Endothelial cell of umbilical vein (primary cell): Measurements from ENCODE around the gene NFKB2. TPM values are rescaled to one million over a fixed set of nuclear protein-coding genes. Genes with fewer than 3 reads are reported as not detected.

Source experiments
- BruUV-seq: library from RNA; stranded (reverse); fragments of 400-500 nt; replicated peaks from 2 replicates; lab custom pipeline; 2021; lab: Mats Ljungman, UMichigan
- CTCF ChIA-PET: fragments of 300-600, 350-600 bp; sonication (Branson Sonifier 250); formaldehyde crosslinking; loops from one replicate; lab custom pipeline; 2021; ENCODE audit warnings: antibody characterized with exemption, inconsistent platforms; lab: Charles Lee
- POLR2A ChIA-PET: fragments of 300-600, 350-600 bp; sonication (Branson Sonifier 250); formaldehyde crosslinking; loops from one replicate; lab custom pipeline; 2021; ENCODE audit warnings: antibody characterized with exemption, inconsistent platforms; lab: Charles Lee
- DNase-seq: peaks from one replicate; pipeline ENCODE4 v3.0.0-alpha.2; 2011; ENCODE audit warnings: low read depth, low spot score
- FAIRE-seq: peaks from 2 replicates; lab custom pipeline; 2011; peaks lifted over from hg19 to GRCh38; lab: Jason Lieb, UNC
- H2AFZ ChIP-seq: 2 replicates; pipeline ENCODE4 v1.6.0; 2012; ENCODE audit warnings: low read depth, low read length, control low read depth, inconsistent platforms
- H3K27ac ChIP-seq: 2 replicates; pipeline ENCODE4 v1.5.1; 2011; ENCODE audit warnings: low read depth, mild to moderate bottlenecking, control low read depth, low read length, moderate library complexity; ENCODE audit not compliant: insufficient read depth
- H3K27me3 ChIP-seq, 2 experiments: 2 replicates each; pipeline versions ENCODE4 v1.6.0 to v1.6.1; 2011; ENCODE audit warnings: low read length in 2 of 2, mixed read lengths in 1 of 2; ENCODE audit not compliant: control insufficient read depth in 2 of 2, insufficient read depth in 2 of 2
- H3K36me3 ChIP-seq, 2 experiments: 2 replicates in 1 of 2; 3 replicates in 1 of 2; pipeline ENCODE4 v1.5.1; 2011; ENCODE audit warnings: low read length in 2 of 2, mild to moderate bottlenecking in 1 of 2, moderate library complexity in 1 of 2; ENCODE audit not compliant: control insufficient read depth in 2 of 2, insufficient read depth in 2 of 2; ENCODE audit errors: extremely low read depth in 1 of 2
- H3K4me1 ChIP-seq: 3 replicates; pipeline ENCODE4 v1.5.1; 2011; ENCODE audit warnings: mild to moderate bottlenecking, low read length; ENCODE audit not compliant: control insufficient read depth, insufficient read depth; ENCODE audit errors: extremely low read depth
- H3K4me2 ChIP-seq: 2 replicates; pipeline ENCODE4 v1.6.1; 2011; ENCODE audit warnings: low read length, control low read depth, mixed read lengths; ENCODE audit not compliant: insufficient read depth
- H3K4me3 ChIP-seq, 3 experiments: fragments of 200-600 bp in 1 of 3; sonication (generic), shearing (Covaris generic) in 1 of 3; replicated peaks in 1 of 3; 2 replicates each; pipeline ENCODE4 v1.5.1; 2011 to 2016; ENCODE audit warnings: control low read depth in 3 of 3, low read length in 3 of 3, mild to moderate bottlenecking in 2 of 3, inconsistent platforms in 1 of 3, low read depth in 1 of 3, moderate library complexity in 1 of 3; ENCODE audit not compliant: insufficient read depth in 1 of 3
- H3K79me2 ChIP-seq: 2 replicates; pipeline ENCODE4 v1.6.0; 2012; ENCODE audit warnings: low read length, inconsistent platforms; ENCODE audit not compliant: control insufficient read depth, insufficient read depth
- H3K9ac ChIP-seq: replicated peaks from 2 replicates; pipeline ENCODE3; 2011; ENCODE audit warnings: low read length, control low read depth; ENCODE audit not compliant: insufficient read depth; ENCODE audit errors: extremely low read depth
- H3K9me1 ChIP-seq: replicated peaks from 3 replicates; pipeline ENCODE4 v1.6.0; 2011; ENCODE audit warnings: mild to moderate bottlenecking, low read length; ENCODE audit not compliant: control insufficient read depth, insufficient read depth; ENCODE audit errors: extremely low read depth
- H3K9me3 ChIP-seq: replicated peaks from 2 replicates; pipeline ENCODE4 v1.5.1; 2012; ENCODE audit warnings: low read length, inconsistent platforms; ENCODE audit not compliant: control insufficient read depth, insufficient read depth
- H4K20me1 ChIP-seq: replicated peaks from 2 replicates; pipeline ENCODE3; 2011; ENCODE audit warnings: mild to moderate bottlenecking, low read length; ENCODE audit not compliant: control insufficient read depth, insufficient read depth; ENCODE audit errors: extremely low read depth
- CTCF ChIP-seq, 2 donors: IDR thresholded peaks; 1 replicate in 1 of 2; 2 replicates in 1 of 2; pipeline ENCODE4 v1.5.1; 2011; ENCODE audit warnings: low read length in 2 of 2, mild to moderate bottlenecking in 2 of 2, moderate library complexity in 2 of 2, control low read depth in 1 of 2, inconsistent platforms in 1 of 2, low read depth in 1 of 2; ENCODE audit not compliant: insufficient read depth in 1 of 2; ENCODE audit errors: extremely low read depth in 1 of 2
- EZH2 ChIP-seq: IDR thresholded peaks from 2 replicates; pipeline ENCODE4 v1.6.1; 2012; ENCODE audit warnings: borderline replicate concordance, low read depth, mild to moderate bottlenecking, moderate library complexity, low read length, inconsistent platforms; ENCODE audit not compliant: severe bottlenecking
- FOS ChIP-seq: IDR thresholded peaks from 2 replicates; pipeline ENCODE4 v1.6.1; 2011; ENCODE audit warnings: mild to moderate bottlenecking, low read length, moderate library complexity, borderline replicate concordance; ENCODE audit not compliant: insufficient read depth
- GATA2 ChIP-seq: IDR thresholded peaks from 2 replicates; pipeline ENCODE4 v1.7.0; 2011; ENCODE audit warnings: low read depth, mild to moderate bottlenecking, moderate library complexity, mixed read lengths, low read length; ENCODE audit not compliant: insufficient read length, insufficient read depth
- JUN ChIP-seq: IDR thresholded peaks from 2 replicates; pipeline ENCODE4 v1.6.1; 2011; ENCODE audit warnings: borderline replicate concordance, low read depth; ENCODE audit not compliant: insufficient read length, insufficient read depth
- MAX ChIP-seq: IDR thresholded peaks from 2 replicates; pipeline ENCODE4 v1.6.1; 2011; ENCODE audit not compliant: insufficient read depth, insufficient read length
- MYC ChIP-seq: IDR thresholded peaks from one replicate; pipeline ENCODE4 v1.6.1; 2011; ENCODE audit warnings: mild to moderate bottlenecking, low read depth, low read length
- POLR2A ChIP-seq: IDR thresholded peaks from 2 replicates; pipeline ENCODE4 v1.6.1; 2012; ENCODE audit warnings: low read depth, mild to moderate bottlenecking, control low read depth, low read length
- POLR2AphosphoS5 ChIP-seq: IDR thresholded peaks from 2 replicates; pipeline ENCODE4 v1.6.1; 2012; ENCODE audit warnings: low read depth, mild to moderate bottlenecking, control low read depth, low read length, moderate library complexity; ENCODE audit not compliant: insufficient read depth
- dilution Hi-C: fragments of 300-500 bp; cut with MboI; formaldehyde crosslinking; loops from one replicate; pipeline ENCODE4 v1.15.0; 2019; ENCODE audit warnings: low sequenced_read_pairs; ENCODE audit not compliant: extremely low pct_ligation_motif_present
- intact Hi-C: fragments of 100-400 bp; cut with micrococcal nuclease; formaldehyde crosslinking; loops from one replicate; pipeline ENCODE4 v1.10.0; 2022
- polyA plus RNA-seq, 4 experiments: library from polyadenylated mRNA; depleted of rRNA in 3 of 4; stranded (reverse) in 3 of 4; unstranded in 1 of 4; fragments of >200 nt; gene quantifications; 2 replicates each; pipeline versions ENCODE4 v1.2.1 to v1.2.3, GENCODE V29; 2011 to 2012; ENCODE audit warnings: missing spikeins in 1 of 4
- total RNA-seq: library from RNA; stranded (reverse); gene quantifications from 2 replicates; pipeline ENCODE4 v1.2.3, GENCODE V29; 2021

NFKB2 gene
- total and polyA plus RNA-seq, 2 donors (not counting 3 experiments of a cell fraction or from before 2014, with no cell fraction given), result 21.0 to 25.6 TPM

DNA sequence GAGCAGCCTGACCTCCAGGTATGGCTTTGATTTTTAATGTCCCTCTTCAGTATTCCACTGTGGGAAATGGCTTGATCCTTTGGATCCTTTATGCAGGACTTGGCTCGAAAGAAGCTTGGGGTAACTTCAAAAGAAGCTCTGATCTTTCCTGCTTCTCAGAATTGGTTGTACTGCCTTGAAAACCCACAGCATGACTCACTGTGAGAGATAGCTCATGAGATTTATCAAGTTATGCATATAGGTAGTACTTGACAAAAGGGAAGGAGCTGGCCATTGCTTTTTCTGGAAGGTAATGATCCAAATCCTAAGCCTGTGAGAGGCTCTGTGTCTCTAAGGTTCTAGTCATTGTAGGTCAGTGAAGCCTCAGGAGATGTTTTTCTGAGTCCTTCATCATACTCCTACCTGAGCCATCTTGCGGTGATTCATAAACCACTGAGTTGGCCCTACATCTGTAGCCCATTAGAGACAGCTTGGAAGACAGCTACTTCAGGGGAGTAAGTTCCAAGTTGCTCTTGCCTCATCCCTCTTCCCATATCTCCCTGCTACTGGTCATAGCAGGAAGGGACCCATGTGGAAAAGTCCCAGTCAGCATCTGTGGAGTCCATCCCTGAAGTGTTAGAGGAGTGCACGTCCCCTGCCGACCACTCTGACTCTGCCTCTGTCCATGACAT lies 36.7 kb upstream of the NFKB2 start:
- Histone ChIP-seq H3K9ac (no peak overlapping the region), H3K27ac (no peak overlapping the region), H3K4me2 (no peak overlapping the region), H3K36me3 (peaks cover 13 to 52% of the 10 kb centered on the region in 2 experiments), H3K79me2 (no peaks in the 10 kb centered on the region), H2AFZ (no peak overlapping the region), H3K27me3 (no peaks in the 10 kb centered on the region), H3K9me1 (no peaks in the 10 kb centered on the region), H3K4me3 (no peak overlapping the region), H4K20me1 (no peaks in the 10 kb centered on the region), H3K9me3 (no peaks in the 10 kb centered on the region), H3K4me1 (no peaks in the 10 kb centered on the region)
- no peak for FAIRE-seq
- DNase-seq, result no peak
- BruUV-seq, result no TSS peak
- intact Hi-C loops (no loop called here), dilution Hi-C loops (loop anchor here (25.0 kb wide), 1 partner anchor 122 kb away; the partner anchor contains the start of genes ELOVL3, GBF1 and PITX3)
- TF ChIP-seq GATA2 (no peak), CTCF (IDR thresholded peaks at IDR 0.05; ENCODE audit: extremely low read depth in 1 of 2, insufficient read depth in 1 of 2, low read depth in 1 of 2, low read length in 2 of 2) (no peak), POLR2A (no peak), EZH2 (no peak), MYC (no peak), POLR2AphosphoS5 (no peak), MAX (no peak), FOS (no peak), JUN (no peak)
- CTCF ChIA-PET, result interaction anchor here (0.9 to 19.8 kb wide), 5 partner anchors 8 to 183 kb away, joined by 3 to 1402 read pairs (median 34); partner anchors contain the start of genes ELOVL3 and PITX3
- POLR2A ChIA-PET, result no interaction called here
